HepG2 (cell line): Measurements from ENCODE around the gene LSM2. TPM values are rescaled to one million over a fixed set of nuclear protein-coding genes. Genes with fewer than 3 reads are reported as not detected.
A peak's percentile ranks its signal among the peaks of the same experiment; 100 is the strongest.

Experiments used
- ADNP ChIP-seq: sonication (generic); formaldehyde crosslinking; IDR thresholded peaks from 2 replicates; pipeline ENCODE4 v1.4.0; 2020; ENCODE audit warnings: missing genetic modification reagents
- CBX1 ChIP-seq: IDR thresholded peaks from one replicate; pipeline ENCODE4 v1.6.1; 2016; ENCODE audit warnings: antibody characterized with exemption, low read depth
- FOSL1 ChIP-seq: sonication (generic); formaldehyde crosslinking; IDR thresholded peaks from 2 replicates; pipeline ENCODE4 v1.9.0; 2021; ENCODE audit warnings: missing genetic modification reagents, borderline replicate concordance
- KAT8 ChIP-seq: IDR thresholded peaks from 2 replicates; pipeline ENCODE4 v1.6.1; 2016; ENCODE audit warnings: missing genetic modification reagents, missing compliant biosample characterization
- KIAA2018 ChIP-seq: sonication (generic); formaldehyde crosslinking; IDR thresholded peaks from 2 replicates; pipeline ENCODE4 v1.5.0; 2020; ENCODE audit warnings: mild to moderate bottlenecking, missing genetic modification reagents, borderline replicate concordance
- MAX ChIP-seq: IDR thresholded peaks from 2 replicates; pipeline ENCODE4 v1.6.1; 2012; ENCODE audit warnings: inconsistent platforms
- NR2F6 ChIP-seq, 2 experiments: IDR thresholded peaks; 2 replicates each; pipeline ENCODE4 v1.6.1; 2016; ENCODE audit warnings: antibody characterized with exemption in 1 of 2, mild to moderate bottlenecking in 1 of 2
- TCF7 ChIP-seq: sonication (generic); IDR thresholded peaks from 2 replicates; pipeline ENCODE4 v1.6.1; 2016; ENCODE audit warnings: antibody characterized with exemption, low read depth
- TCF7L2 ChIP-seq: IDR thresholded peaks from 2 replicates; pipeline ENCODE4 v1.6.1; 2011; ENCODE audit warnings: mild to moderate bottlenecking, low read depth, low read length, moderate library complexity
- TP53 ChIP-seq: sonication (generic); formaldehyde crosslinking; conservative IDR thresholded peaks from 2 replicates; pipeline ENCODE4 v1.4.0; 2020; ENCODE audit warnings: missing genetic modification reagents
- ZNF276 ChIP-seq: sonication (generic); formaldehyde crosslinking; IDR thresholded peaks from 2 replicates; pipeline ENCODE4 v1.4.0; 2020; ENCODE audit warnings: mild to moderate bottlenecking, low read depth, missing genetic modification reagents
- polyA plus RNA-seq, 8 experiments: library from polyadenylated mRNA; depleted of rRNA in 3 of 8; stranded (reverse) in 7 of 8; unstranded in 1 of 8; fragments of >200 nt; fragmentation: Illumina TruSeq in 4 of 8; extraction: Trizol in 4 of 8; gene quantifications; 2 replicates each; pipeline versions ENCODE4 v1.2.1 to v1.2.3, GENCODE V29; 2011 to 2016; ENCODE audit warnings: low read depth in 4 of 8, missing spikeins in 1 of 8, mixed read lengths in 1 of 8; ENCODE audit not compliant: insufficient read depth in 1 of 8
- total RNA-seq, 5 experiments: library from RNA; depleted of rRNA; stranded (reverse); fragments of >200 nt; fragmentation: Illumina TruSeq; extraction: Trizol; gene quantifications; 2 replicates each; pipeline ENCODE4 v1.2.3, GENCODE V29; 2016; ENCODE audit warnings: low read depth in 1 of 5
- TF ChIP-seq, protein P1 (sequence below): sonication (generic); formaldehyde crosslinking; IDR thresholded peaks from 2 replicates; pipeline ENCODE4 v1.8.0; 2022; ENCODE audit warnings: missing genetic modification reagents, mild to moderate bottlenecking, moderate library complexity, borderline replicate concordance

Gene LSM2
- total and polyA plus RNA-seq, 2 of the 13 experiments (the other 11 are each of a cell fraction or from before 2014, with no cell fraction given) = 69.4 to 90.5 TPM

- no peak for TF ChIP-seq TCF7L2
- no peak for TF ChIP-seq KIAA2018 (CRISPR knock-in tag)
- TF ChIP-seq ZNF276 (CRISPR knock-in tag) = no peak
- peak; percentile 65 for TF ChIP-seq KAT8 (CRISPR knock-in tag)
- TF ChIP-seq, protein P1, sequence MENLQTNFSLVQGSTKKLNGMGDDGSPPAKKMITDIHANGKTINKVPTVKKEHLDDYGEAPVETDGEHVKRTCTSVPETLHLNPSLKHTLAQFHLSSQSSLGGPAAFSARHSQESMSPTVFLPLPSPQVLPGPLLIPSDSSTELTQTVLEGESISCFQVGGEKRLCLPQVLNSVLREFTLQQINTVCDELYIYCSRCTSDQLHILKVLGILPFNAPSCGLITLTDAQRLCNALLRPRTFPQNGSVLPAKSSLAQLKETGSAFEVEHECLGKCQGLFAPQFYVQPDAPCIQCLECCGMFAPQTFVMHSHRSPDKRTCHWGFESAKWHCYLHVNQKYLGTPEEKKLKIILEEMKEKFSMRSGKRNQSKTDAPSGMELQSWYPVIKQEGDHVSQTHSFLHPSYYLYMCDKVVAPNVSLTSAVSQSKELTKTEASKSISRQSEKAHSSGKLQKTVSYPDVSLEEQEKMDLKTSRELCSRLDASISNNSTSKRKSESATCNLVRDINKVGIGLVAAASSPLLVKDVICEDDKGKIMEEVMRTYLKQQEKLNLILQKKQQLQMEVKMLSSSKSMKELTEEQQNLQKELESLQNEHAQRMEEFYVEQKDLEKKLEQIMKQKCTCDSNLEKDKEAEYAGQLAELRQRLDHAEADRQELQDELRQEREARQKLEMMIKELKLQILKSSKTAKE (CRISPR knock-in tag) = no peak; the same call in 1 of the 2 replicates
- peak; percentile 82 for TF ChIP-seq NR2F6 (IDR thresholded peaks at IDR 0.05)
- peak; percentile 82 for TF ChIP-seq NR2F6 (CRISPR knock-in tag; IDR thresholded peaks at IDR 0.05)
- no peak for TF ChIP-seq FOSL1
- TF ChIP-seq MAX = peak; percentile 64; the same call in 1 of the 2 replicates
- no peak for TF ChIP-seq ADNP (CRISPR knock-in tag)
- no peak for TF ChIP-seq TCF7
- no peak for TF ChIP-seq TP53
- TF ChIP-seq CBX1 = peak; percentile 73
Observed at GRCh38 chr6:31776989-31777666, 29.6 kb downstream of the LSM2 start, which contains the start of gene VWA7 (continued).
